Measurements from ENCODE around the gene RIGI. TPM values are rescaled to one million over a fixed set of nuclear protein-coding genes. Genes with fewer than 3 reads are reported as not detected.
A peak's percentile ranks its signal among the peaks of the same experiment; 100 is the strongest.

The RIGI gene
- total and polyA plus RNA-seq, 2 of the 13 experiments (the other 11 are each of a cell fraction or from before 2014, with no cell fraction given): 3.0 to 8.2 TPM

DNA sequence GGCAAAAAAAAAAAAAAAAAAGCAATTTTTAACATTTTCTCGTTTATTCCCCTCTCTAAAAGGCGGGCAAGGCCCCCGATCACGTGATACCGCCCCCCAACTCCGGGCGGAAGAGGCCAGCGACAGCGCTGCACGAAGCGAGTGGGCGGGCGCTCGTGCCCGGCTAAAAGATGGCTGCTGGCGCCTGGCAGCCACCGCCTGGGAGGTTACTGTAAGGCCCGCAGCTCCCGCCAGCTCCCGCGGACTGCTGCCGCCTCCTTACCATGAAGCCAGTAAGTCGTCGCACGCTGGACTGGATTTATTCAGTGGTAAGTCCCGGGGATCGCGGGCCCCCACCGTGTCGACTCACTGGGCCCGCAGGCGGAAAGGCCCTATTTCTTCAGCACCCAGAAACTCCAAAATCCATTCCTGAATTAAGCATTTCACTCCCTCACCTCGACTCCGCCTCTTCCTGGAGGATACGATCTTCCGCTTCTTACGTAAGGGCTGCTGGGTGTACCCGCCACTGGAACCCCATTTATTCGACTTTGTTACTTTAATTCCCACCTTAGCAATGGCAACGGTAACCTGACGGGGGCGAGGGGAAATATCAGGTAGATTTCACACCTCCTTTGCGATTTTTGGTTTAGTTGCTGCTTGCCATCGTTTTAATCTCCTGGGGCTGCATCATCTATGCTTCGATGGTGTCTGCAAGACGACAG lies 26.3 kb upstream of the RIGI start, which contains the start of the genes SMIM27 and TOPORS (continued):
- TF ChIP-seq, protein P1, sequence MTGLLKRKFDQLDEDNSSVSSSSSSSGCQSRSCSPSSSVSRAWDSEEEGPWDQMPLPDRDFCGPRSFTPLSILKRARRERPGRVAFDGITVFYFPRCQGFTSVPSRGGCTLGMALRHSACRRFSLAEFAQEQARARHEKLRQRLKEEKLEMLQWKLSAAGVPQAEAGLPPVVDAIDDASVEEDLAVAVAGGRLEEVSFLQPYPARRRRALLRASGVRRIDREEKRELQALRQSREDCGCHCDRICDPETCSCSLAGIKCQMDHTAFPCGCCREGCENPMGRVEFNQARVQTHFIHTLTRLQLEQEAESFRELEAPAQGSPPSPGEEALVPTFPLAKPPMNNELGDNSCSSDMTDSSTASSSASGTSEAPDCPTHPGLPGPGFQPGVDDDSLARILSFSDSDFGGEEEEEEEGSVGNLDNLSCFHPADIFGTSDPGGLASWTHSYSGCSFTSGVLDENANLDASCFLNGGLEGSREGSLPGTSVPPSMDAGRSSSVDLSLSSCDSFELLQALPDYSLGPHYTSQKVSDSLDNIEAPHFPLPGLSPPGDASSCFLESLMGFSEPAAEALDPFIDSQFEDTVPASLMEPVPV (CRISPR knock-in tag; IDR thresholded peaks at IDR 0.05): peak; percentile 90
- TF ChIP-seq NR1H2 (CRISPR knock-in tag; IDR thresholded peaks at IDR 0.05; ENCODE audit: borderline replicate concordance, low read depth) (no peak), ADNP (CRISPR knock-in tag; IDR thresholded peaks at IDR 0.05) (no peak), MYNN (CRISPR knock-in tag; IDR thresholded peaks at IDR 0.05; ENCODE audit: low read depth) (no peak), ZNF335 (CRISPR knock-in tag; IDR thresholded peaks at IDR 0.05) (no peak), PCBP1 (IDR thresholded peaks at IDR 0.05; ENCODE audit: borderline replicate concordance, low read depth, low read length) (0 out of 2 replicates have a peak, but pooled peaks have one; percentile 81), ZNF121 (CRISPR knock-in tag; IDR thresholded peaks at IDR 0.05) (no peak), YEATS2 (CRISPR knock-in tag; IDR thresholded peaks at IDR 0.05; ENCODE audit: borderline replicate concordance) (peak; percentile 78), EP300 (IDR thresholded peaks at IDR 0.05; ENCODE audit: low read depth in 2 of 2, low read length in 2 of 2) (peak in 1 of 2 experiments; percentile 15; a peak in 1 of 4 replicates), EP300 (CRISPR knock-in tag; IDR thresholded peaks at IDR 0.05; ENCODE audit: borderline replicate concordance) (no peak), SMC3 (IDR thresholded peaks at IDR 0.05; ENCODE audit: low read length) (no peak), SMARCC2 (IDR thresholded peaks at IDR 0.05) (no peak), KDM3A (CRISPR knock-in tag; IDR thresholded peaks at IDR 0.05; ENCODE audit: low read depth) (no peak), SP4 (CRISPR knock-in tag; IDR thresholded peaks at IDR 0.05) (peak; percentile 85), GATAD1 (CRISPR knock-in tag; IDR thresholded peaks at IDR 0.05) (peak; percentile 85), PHF21A (CRISPR knock-in tag; IDR thresholded peaks at IDR 0.05) (peak; percentile 69), ZNF224 (CRISPR knock-in tag; IDR thresholded peaks at IDR 0.05) (no peak), ZNF496 (CRISPR knock-in tag; IDR thresholded peaks at IDR 0.05; ENCODE audit: insufficient replicate concordance) (no peak)
- TF ChIP-seq, protein P2, sequence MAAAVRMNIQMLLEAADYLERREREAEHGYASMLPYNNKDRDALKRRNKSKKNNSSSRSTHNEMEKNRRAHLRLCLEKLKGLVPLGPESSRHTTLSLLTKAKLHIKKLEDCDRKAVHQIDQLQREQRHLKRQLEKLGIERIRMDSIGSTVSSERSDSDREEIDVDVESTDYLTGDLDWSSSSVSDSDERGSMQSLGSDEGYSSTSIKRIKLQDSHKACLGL (CRISPR knock-in tag; IDR thresholded peaks at IDR 0.05): no peak; the same call in 1 of the 2 replicates
- TF ChIP-seq, protein P3, sequence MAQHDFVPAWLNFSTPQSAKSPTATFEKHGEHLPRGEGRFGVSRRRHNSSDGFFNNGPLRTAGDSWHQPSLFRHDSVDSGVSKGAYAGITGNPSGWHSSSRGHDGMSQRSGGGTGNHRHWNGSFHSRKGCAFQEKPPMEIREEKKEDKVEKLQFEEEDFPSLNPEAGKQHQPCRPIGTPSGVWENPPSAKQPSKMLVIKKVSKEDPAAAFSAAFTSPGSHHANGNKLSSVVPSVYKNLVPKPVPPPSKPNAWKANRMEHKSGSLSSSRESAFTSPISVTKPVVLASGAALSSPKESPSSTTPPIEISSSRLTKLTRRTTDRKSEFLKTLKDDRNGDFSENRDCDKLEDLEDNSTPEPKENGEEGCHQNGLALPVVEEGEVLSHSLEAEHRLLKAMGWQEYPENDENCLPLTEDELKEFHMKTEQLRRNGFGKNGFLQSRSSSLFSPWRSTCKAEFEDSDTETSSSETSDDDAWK (CRISPR knock-in tag; IDR thresholded peaks at IDR 0.05): no peak
- TF ChIP-seq, protein P4, sequence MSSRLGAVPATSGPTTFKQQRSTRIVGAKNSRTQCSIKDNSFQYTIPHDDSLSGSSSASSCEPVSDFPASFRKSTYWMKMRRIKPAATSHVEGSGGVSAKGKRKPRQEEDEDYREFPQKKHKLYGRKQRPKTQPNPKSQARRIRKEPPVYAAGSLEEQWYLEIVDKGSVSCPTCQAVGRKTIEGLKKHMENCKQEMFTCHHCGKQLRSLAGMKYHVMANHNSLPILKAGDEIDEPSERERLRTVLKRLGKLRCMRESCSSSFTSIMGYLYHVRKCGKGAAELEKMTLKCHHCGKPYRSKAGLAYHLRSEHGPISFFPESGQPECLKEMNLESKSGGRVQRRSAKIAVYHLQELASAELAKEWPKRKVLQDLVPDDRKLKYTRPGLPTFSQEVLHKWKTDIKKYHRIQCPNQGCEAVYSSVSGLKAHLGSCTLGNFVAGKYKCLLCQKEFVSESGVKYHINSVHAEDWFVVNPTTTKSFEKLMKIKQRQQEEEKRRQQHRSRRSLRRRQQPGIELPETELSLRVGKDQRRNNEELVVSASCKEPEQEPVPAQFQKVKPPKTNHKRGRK (CRISPR knock-in tag; IDR thresholded peaks at IDR 0.05): no peak
- TF ChIP-seq, protein P5, sequence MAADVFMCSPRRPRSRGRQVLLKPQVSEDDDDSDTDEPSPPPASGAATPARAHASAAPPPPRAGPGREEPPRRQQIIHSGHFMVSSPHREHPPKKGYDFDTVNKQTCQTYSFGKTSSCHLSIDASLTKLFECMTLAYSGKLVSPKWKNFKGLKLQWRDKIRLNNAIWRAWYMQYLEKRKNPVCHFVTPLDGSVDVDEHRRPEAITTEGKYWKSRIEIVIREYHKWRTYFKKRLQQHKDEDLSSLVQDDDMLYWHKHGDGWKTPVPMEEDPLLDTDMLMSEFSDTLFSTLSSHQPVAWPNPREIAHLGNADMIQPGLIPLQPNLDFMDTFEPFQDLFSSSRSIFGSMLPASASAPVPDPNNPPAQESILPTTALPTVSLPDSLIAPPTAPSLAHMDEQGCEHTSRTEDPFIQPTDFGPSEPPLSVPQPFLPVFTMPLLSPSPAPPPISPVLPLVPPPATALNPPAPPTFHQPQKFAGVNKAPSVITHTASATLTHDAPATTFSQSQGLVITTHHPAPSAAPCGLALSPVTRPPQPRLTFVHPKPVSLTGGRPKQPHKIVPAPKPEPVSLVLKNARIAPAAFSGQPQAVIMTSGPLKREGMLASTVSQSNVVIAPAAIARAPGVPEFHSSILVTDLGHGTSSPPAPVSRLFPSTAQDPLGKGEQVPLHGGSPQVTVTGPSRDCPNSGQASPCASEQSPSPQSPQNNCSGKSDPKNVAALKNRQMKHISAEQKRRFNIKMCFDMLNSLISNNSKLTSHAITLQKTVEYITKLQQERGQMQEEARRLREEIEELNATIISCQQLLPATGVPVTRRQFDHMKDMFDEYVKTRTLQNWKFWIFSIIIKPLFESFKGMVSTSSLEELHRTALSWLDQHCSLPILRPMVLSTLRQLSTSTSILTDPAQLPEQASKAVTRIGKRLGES (CRISPR knock-in tag; IDR thresholded peaks at IDR 0.05; ENCODE audit: borderline replicate concordance): no peak

Data from HepG2 (cell line).